Frontal cortex (tissue), 4 donors: ENCODE data around the gene GPR183. TPM values are rescaled to one million over a fixed set of nuclear protein-coding genes. Genes with fewer than 3 reads are reported as not detected.

Experiments
- DNase-seq, 2 donors: peaks; one replicate each; pipeline ENCODE4 v3.0.0; 2012; ENCODE audit warnings: low spot score in 2 of 2
- FAIRE-seq: peaks from 2 replicates; lab custom pipeline; 2012; peaks lifted over from hg19 to GRCh38; lab: Jason Lieb, UNC
- total RNA-seq: library from RNA; depleted of rRNA; stranded (reverse); fragments of >200 nt; gene quantifications from one replicate; pipeline ENCODE4 v1.2.3, GENCODE V29; 2014
- donor health status: control.
- donor health status: control.
- donor health status: control.

The GPR183 gene
- total RNA-seq, 1 donor from 2014 or later: 0.82 TPM

GRCh38 chr13:99313941-99314340 lies 6.7 kb upstream of the GPR183 start:
- FAIRE-seq (no peak), DNase-seq (no peak)

GRCh38 chr13:99313501-99313900 lies 6.3 kb upstream of the GPR183 start:
- DNase-seq (no peak), FAIRE-seq (no peak)

GRCh38 chr13:99312493-99312883 lies 5.3 kb upstream of the GPR183 start:
- no peak for DNase-seq

GRCh38 chr13:99311748-99312492 lies 4.7 kb upstream of the GPR183 start:
- DNase-seq (no peak), FAIRE-seq (no peak)

More at GRCh38 chr13:99312493-99312883, 5.3 kb upstream of the GPR183 start:
- FAIRE-seq: no peak

- DNase-seq: no peak
These were observed 3.9 kb upstream of the GPR183 start for GRCh38 chr13:99311137-99311536.

GRCh38 chr13:99310382-99311031 lies 3.3 kb upstream of the GPR183 start:
- DNase-seq (no peak), FAIRE-seq (no peak)

More at GRCh38 chr13:99311137-99311536, 3.9 kb upstream of the GPR183 start:
- no peak for FAIRE-seq

- DNase-seq: no peak
- no peak for FAIRE-seq
These were observed 1.4 kb upstream of the GPR183 start for GRCh38 chr13:99308471-99309087.

- DNase-seq: no peak
- FAIRE-seq: no peak
These were observed 595 bp upstream of the GPR183 start for GRCh38 chr13:99307648-99308339.

GRCh38 chr13:99305566-99305965 lies 1.6 kb downstream of the GPR183 start:
- no peak for DNase-seq
- no peak for FAIRE-seq

GRCh38 chr13:99305158-99305557 lies 2.0 kb downstream of the GPR183 start:
- no peak for DNase-seq
- no peak for FAIRE-seq

- no peak for FAIRE-seq
- no peak for DNase-seq
These were observed 2.7 kb downstream of the GPR183 start for GRCh38 chr13:99304541-99304940.

GRCh38 chr13:99303863-99304521 lies 3.2 kb downstream of the GPR183 start:
- DNase-seq: no peak
- no peak for FAIRE-seq

GRCh38 chr13:99302637-99303505 lies 4.3 kb downstream of the GPR183 start:
- DNase-seq: no peak
- no peak for FAIRE-seq

- DNase-seq (no peak), FAIRE-seq (no peak)
These were observed 5.1 kb downstream of the GPR183 start for GRCh38 chr13:99301913-99302636.

- DNase-seq (no peak), FAIRE-seq (no peak)
These were observed 6.0 kb downstream of the GPR183 start for GRCh38 chr13:99301056-99301838.

GRCh38 chr13:99299920-99300341 lies 7.3 kb downstream of the GPR183 start:
- no peak for DNase-seq
- FAIRE-seq: no peak

GRCh38 chr13:99299256-99299919 lies 7.8 kb downstream of the GPR183 start:
- no peak for FAIRE-seq
- DNase-seq: no peak
